GM10248 (cell line): Measurements from ENCODE around the gene COX19.

Source experiments
- CTCF ChIA-PET: fragments of 300-600 bp; sonication (Branson Sonifier 250); formaldehyde crosslinking; extraction: SDS; loops from one replicate; lab custom pipeline; 2021; ENCODE audit warnings: antibody characterized with exemption; lab: Yijun Ruan, JAX
- POLR2A ChIA-PET: fragments of 350-650 bp; sonication (Branson Sonifier 250); formaldehyde crosslinking; extraction: SDS; loops from one replicate; lab custom pipeline; 2020; ENCODE audit warnings: antibody characterized with exemption; lab: Yijun Ruan, JAX
- DNase-seq: peaks from one replicate; pipeline ENCODE4 v3.0.0; 2012; ENCODE audit errors: extremely low spot score
- TF ChIP-seq, protein P1 (sequence below): IDR thresholded peaks from 2 replicates; pipeline ENCODE4 v1.5.1; 2012; ENCODE audit warnings: mild to moderate bottlenecking, low read depth; ENCODE audit errors: extremely low read depth, missing control alignments, control extremely low read depth

The COX19 gene

DNA sequence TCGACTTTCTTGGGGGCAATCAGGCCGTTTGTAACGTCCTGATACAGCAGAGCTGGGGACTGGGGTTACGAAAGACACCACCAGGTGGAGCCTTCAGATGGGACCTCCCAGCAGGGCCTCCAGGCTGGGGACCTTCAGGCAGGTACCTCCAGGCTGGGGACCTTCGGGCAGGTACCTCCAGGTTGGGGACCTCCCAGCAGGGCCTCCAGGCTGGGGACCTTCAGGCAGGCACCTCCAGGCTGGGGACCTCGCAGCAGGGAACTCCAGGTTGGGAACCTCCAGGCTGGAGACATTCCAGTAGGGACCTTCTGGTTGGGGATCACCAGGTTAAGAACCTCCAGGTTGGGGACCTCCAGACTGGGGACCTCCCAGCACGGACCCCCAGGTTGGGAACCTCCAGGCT lies 45.5 kb upstream of the COX19 start:
- TF ChIP-seq, protein P1, sequence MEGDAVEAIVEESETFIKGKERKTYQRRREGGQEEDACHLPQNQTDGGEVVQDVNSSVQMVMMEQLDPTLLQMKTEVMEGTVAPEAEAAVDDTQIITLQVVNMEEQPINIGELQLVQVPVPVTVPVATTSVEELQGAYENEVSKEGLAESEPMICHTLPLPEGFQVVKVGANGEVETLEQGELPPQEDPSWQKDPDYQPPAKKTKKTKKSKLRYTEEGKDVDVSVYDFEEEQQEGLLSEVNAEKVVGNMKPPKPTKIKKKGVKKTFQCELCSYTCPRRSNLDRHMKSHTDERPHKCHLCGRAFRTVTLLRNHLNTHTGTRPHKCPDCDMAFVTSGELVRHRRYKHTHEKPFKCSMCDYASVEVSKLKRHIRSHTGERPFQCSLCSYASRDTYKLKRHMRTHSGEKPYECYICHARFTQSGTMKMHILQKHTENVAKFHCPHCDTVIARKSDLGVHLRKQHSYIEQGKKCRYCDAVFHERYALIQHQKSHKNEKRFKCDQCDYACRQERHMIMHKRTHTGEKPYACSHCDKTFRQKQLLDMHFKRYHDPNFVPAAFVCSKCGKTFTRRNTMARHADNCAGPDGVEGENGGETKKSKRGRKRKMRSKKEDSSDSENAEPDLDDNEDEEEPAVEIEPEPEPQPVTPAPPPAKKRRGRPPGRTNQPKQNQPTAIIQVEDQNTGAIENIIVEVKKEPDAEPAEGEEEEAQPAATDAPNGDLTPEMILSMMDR, result peak; percentile 3
- POLR2A ChIA-PET, result interaction anchor here (0.7 kb wide), 1 partner anchor 73 kb away, joined by 3 read pairs; no protein-coding TSS in a partner anchor
- no peak for DNase-seq
- CTCF ChIA-PET, result interaction anchor here (0.8 to 8.8 kb wide), 5 partner anchors 23 to 67 kb away, joined by 4 to 90 read pairs (median 5); partner anchors contain the start of gene GPR146

DNA sequence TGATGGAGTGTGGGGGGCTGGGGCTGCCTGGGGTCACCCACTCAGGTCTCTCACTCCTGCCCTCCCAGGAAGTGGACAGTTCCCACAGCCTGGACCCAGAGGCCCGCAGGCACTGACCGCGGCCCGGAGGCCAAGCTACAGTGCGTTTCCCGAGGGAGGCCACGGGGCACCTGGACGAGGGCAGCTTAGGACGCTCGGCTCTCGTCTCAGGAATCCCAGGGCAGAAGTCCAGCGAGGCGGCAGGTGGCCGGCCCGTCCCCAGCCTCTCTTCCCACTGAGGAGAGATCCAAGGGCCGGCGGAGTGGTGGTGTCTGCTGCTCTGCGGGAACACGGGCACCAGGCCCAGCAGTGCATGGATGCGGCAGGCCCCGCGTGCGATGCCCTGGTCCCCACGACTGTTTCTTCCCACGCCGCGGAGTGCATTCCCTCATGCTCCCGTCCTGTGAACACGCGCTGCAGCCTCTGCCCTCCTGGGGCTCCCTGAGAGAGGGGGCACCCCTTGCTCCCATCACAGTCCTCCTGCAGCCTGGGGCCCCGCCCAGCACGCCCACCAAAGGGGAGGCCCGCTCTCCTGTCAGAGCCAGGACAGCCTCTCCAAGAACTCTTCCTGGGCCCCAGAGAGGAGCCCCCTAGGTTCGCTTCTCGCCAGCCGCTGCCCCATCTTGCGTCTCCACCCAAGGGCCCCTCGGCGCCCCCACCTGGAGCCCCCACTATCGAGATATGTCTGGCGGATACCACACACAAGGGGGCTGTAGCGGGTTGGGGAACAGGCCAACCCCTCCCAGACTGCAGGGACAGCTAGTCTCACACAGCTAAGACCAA lies 44.7 kb upstream of the COX19 start:
- ChIA-PET POLR2A (interaction anchor here (0.7 to 1.0 kb wide), 2 partner anchors 23 to 74 kb away, joined by 3 read pairs; no protein-coding TSS in a partner anchor), CTCF (interaction anchor here (1.8 to 8.8 kb wide), 3 partner anchors 24 to 45 kb away, joined by 5 to 90 read pairs (median 7); no protein-coding TSS in a partner anchor)
- TF ChIP-seq, protein P1, result no peak
- no peak for DNase-seq

DNA sequence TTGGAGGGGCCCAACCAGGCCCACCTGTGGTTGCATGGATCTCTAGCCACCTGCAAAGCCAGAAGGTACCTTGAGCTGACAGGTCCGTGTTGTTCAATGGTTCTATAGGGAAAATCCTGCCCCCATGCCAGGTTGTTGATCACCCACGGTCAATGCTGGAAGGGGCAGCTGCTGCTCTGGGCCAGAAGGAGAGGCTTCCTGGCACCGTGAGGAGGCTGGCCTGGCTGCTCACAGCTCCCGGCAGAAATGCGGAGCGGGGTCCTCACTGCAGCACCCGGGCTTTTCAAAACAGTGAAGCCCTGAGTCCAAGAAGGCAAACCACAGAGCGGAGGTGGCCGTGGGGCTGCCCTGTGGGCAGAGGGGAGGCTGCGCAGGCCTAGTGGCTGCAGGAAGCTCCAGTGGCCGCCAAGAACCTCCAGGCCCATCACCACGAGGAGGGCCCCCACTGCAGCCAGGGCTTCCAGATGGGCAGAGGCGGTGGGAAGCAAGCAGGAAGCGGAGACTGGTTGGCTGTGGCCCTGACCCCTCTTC lies 44.0 kb upstream of the COX19 start:
- ChIA-PET POLR2A (interaction anchor here (0.7 to 1.0 kb wide), 3 partner anchors 22 to 139 kb away, joined by 3 to 10 read pairs (median 7); partner anchors contain the start of gene COX19), CTCF (interaction anchor here (2.3 to 8.8 kb wide), 2 partner anchors 24 to 46 kb away, joined by 7 to 90 read pairs; no protein-coding TSS in a partner anchor)

GRCh38 chr7:1018334-1018695 lies 43.0 kb upstream of the COX19 start:
- ChIA-PET POLR2A (interaction anchor here (0.8 kb wide), 1 partner anchor 140 kb away, joined by 10 read pairs; no protein-coding TSS in a partner anchor), CTCF (interaction anchor here (0.9 to 8.8 kb wide), 3 partner anchors 23 to 47 kb away, joined by 3 to 90 read pairs (median 7); no protein-coding TSS in a partner anchor)
- DNase-seq, result no peak
- TF ChIP-seq, protein P1, result no peak

More for the DNA sequence above, 44.0 kb upstream of the COX19 start:
- TF ChIP-seq, protein P1, result no peak
- DNase-seq, result no peak

DNA sequence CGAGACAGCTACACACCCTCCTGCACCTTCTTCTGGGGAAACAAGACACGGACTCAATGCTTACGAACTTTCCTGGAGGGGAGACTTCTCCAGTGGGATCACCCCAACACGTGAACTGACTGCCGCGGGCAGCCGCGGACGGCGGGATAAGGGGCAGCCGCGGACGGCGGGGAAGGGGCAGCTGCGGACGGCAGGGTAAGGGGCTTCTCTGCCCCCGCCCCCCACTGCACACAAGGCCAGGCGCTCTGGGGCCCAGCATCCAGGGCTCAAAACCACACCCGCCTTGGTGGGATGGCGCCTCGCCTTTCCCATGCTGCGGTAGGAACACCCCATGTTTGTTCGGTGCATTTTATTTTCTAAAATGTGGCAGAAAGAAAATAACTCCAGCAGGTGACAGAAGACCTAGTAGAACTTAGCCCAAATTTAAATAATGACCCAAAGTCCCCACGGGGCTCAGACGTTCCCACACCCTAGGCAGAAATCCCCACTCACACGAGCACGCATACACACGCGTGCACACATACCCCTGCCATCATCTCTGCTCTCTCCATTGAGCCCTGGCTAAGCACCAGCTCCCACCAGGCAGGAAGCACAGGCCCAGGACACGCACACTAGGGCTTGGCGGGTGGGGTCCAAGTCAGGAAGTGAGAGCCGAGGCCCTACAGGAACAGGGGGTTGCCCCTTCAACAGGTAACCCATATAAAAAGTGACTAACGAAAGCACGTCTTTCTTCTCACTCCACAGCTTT lies 42.4 kb upstream of the COX19 start:
- TF ChIP-seq, protein P1, result no peak
- no peak for DNase-seq
- ChIA-PET CTCF (interaction anchor here (1.0 to 8.8 kb wide), 3 partner anchors 22 to 47 kb away, joined by 3 to 90 read pairs (median 7); no protein-coding TSS in a partner anchor), POLR2A (no interaction called here)
